ENCODE measurements around the gene SPOCK1.

The SPOCK1 gene

GRCh38 chr5:137398751-137399150 lies 100.4 kb downstream of the SPOCK1 start:
- Mint-ChIP-seq H3K27me3 (ENCODE audit: low read depth, poor library complexity) (peaks cover 3% of the 10 kb centered on the region), H3K27ac (no peak overlapping the region), H3K9me3 (no peaks in the 10 kb centered on the region), H3K4me1 (peaks cover 7% of the 10 kb centered on the region), H3K36me3 (ENCODE audit: low read depth) (no peaks in the 10 kb centered on the region), H3K4me3 (no peak overlapping the region)
- no peak for DNase-seq
- no peak for TF ChIP-seq CTCF (IDR thresholded peaks at IDR 0.05)

- Mint-ChIP-seq H3K9me3 (no peaks in the 10 kb centered on the region), H3K4me1 (peaks cover 1% of the 10 kb centered on the region), H3K36me3 (ENCODE audit: low read depth) (no peaks in the 10 kb centered on the region), H3K4me3 (no peak overlapping the region), H3K27me3 (ENCODE audit: low read depth, poor library complexity) (peaks cover 3% of the 10 kb centered on the region), H3K27ac (no peak overlapping the region)
- no peak for TF ChIP-seq CTCF (IDR thresholded peaks at IDR 0.05)
- DNase-seq: no peak
Observed at GRCh38 chr5:137398154-137398553, 101.0 kb downstream of the SPOCK1 start.

DNA sequence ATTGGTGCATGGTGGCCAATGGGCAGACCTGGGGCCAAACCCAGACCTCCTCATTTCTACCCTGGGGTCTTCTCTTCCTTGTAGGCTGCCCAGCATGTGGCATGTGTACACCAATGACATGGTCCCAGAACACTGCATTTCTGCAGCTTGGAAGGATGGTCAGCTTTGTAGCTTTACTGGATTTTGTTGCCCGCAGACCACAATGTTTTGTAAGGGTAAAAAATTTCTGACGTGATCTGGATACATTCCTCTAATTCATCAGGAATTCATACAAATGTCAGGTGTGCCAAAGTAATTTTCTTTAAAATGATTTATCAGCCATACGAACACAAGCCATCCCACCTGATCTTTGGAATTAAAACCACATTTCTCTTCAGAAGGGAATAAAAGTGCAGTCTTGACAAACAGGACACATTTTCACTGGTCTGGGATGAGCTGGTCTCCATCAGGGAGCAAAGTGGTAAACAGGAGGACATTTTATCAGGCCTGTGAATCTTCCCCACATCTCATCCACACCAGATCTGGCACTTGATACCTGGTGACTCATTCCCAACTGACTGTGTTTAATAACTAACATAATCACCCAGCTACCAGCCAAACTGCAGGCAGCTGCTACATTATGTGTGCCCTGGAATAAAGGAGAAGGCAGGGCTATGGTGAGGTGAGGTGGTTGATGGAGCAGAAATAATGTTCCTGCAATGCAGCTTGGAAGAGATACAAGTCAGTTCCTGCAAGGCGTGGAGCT lies 103.9 kb downstream of the SPOCK1 start:
- H3K4me1 Mint-ChIP-seq: peaks cover 9% of the 10 kb centered on the region
- H3K36me3 Mint-ChIP-seq (ENCODE audit: low read depth): no peaks in the 10 kb centered on the region
- TF ChIP-seq CTCF (IDR thresholded peaks at IDR 0.05): no peak
- no peak for DNase-seq
- H3K4me3 Mint-ChIP-seq: no peak overlapping the region
- peaks cover 3% of the 10 kb centered on the region for H3K27me3 Mint-ChIP-seq (ENCODE audit: low read depth, poor library complexity)
- no peak overlapping the region for H3K27ac Mint-ChIP-seq
- no peaks in the 10 kb centered on the region for H3K9me3 Mint-ChIP-seq

DNA sequence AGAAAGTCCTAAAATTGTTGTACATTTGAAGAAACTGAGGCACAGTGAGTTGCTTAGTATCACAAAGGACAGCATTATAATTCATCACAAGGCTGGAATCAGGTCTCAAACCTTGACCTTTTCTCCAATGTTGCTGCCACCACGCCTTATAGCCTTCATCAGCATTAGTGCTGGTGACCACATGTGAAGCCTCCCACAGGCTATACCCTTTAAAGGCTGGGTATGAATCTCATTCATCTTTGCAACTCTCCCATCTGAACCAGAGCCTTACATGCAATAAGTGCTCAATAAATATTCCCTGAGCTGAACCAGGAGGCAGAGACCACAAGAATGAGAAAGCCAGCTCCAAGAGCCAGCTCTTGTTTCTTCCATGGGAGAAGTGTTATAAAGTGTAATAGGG lies 104.7 kb downstream of the SPOCK1 start:
- Mint-ChIP-seq H3K36me3 (ENCODE audit: low read depth) (no peaks in the 10 kb centered on the region), H3K27me3 (ENCODE audit: low read depth, poor library complexity) (peaks cover 6% of the 10 kb centered on the region), H3K4me1 (peaks cover 9% of the 10 kb centered on the region), H3K27ac (no peak overlapping the region), H3K9me3 (no peaks in the 10 kb centered on the region), H3K4me3 (no peak overlapping the region)
- TF ChIP-seq CTCF (IDR thresholded peaks at IDR 0.05): no peak
- no peak for DNase-seq

- Mint-ChIP-seq H3K27me3 (ENCODE audit: low read depth, poor library complexity) (peaks cover 7% of the 10 kb centered on the region), H3K36me3 (ENCODE audit: low read depth) (no peaks in the 10 kb centered on the region), H3K27ac (no peak overlapping the region), H3K9me3 (no peaks in the 10 kb centered on the region), H3K4me1 (peaks cover 9% of the 10 kb centered on the region), H3K4me3 (no peak overlapping the region)
- TF ChIP-seq CTCF (IDR thresholded peaks at IDR 0.05): no peak
- DNase-seq: no peak
Observed at GRCh38 chr5:137393196-137393993, 105.7 kb downstream of the SPOCK1 start.

Measured in nephron progenitor cell (in vitro differentiated cells).